HG03354 (cell line): ENCODE data around the gene CDC16.
"Not testable (repeated sequence)": the region's sequence is repeated elsewhere in the genome, so short reads cannot be mapped to it uniquely, and the experiment has no call there.

ENCODE experiments used
- ATAC-seq: cut with Tn5 transposase; IDR thresholded peaks from one replicate; pipeline ENCODE4 v1.9.1; 2021; ENCODE audit warnings: mild to moderate bottlenecking; ENCODE audit not compliant: unreplicated experiment, poor library complexity, severe bottlenecking

Gene CDC16, protein sequence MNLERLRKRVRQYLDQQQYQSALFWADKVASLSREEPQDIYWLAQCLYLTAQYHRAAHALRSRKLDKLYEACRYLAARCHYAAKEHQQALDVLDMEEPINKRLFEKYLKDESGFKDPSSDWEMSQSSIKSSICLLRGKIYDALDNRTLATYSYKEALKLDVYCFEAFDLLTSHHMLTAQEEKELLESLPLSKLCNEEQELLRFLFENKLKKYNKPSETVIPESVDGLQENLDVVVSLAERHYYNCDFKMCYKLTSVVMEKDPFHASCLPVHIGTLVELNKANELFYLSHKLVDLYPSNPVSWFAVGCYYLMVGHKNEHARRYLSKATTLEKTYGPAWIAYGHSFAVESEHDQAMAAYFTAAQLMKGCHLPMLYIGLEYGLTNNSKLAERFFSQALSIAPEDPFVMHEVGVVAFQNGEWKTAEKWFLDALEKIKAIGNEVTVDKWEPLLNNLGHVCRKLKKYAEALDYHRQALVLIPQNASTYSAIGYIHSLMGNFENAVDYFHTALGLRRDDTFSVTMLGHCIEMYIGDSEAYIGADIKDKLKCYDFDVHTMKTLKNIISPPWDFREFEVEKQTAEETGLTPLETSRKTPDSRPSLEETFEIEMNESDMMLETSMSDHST

DNA sequence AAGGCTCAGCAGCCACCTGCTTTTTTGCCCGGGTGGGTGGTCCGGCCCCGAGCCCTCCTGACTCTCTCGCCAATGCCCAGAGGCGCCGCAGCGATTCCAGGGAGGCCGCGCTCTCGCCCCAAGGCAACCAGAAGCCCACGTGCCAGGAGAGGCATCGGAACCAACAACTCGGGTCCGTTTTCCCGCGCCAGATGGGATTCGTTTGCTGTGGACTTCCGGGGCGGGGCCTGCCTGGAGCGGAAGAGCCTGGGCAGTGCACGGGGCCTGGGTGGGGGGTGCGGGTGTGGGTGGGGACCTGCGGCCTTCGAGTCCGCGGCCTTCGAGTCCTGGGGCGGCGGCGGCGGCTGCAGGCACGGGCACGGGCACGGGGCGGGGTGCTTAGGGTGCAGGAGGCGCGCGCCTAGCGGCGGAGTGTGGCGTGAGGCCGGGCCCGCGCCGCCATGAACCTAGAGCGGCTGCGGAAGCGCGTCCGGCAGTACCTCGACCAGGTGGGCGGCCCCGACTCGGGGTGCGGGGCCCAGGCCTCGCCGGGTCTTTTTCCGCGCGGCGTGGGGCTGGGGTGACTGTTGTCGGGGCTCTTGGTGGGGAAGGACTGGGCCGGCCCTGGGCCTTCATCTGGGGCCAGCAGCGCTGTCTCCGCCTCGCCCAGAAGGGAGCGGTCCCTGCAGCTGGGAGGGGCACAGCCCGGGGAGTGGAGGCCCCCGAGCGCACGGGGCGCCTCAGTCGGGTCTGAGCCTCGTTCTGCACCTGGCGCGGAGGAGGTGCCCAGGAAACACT, at the start of gene CDC16:
CDC16 (plus strand) TSS at position 253 of the 777 bp plus-strand sequence; CDS start at position 441, 188 bp downstream.
- peak; percentile 90 for ATAC-seq

DNA sequence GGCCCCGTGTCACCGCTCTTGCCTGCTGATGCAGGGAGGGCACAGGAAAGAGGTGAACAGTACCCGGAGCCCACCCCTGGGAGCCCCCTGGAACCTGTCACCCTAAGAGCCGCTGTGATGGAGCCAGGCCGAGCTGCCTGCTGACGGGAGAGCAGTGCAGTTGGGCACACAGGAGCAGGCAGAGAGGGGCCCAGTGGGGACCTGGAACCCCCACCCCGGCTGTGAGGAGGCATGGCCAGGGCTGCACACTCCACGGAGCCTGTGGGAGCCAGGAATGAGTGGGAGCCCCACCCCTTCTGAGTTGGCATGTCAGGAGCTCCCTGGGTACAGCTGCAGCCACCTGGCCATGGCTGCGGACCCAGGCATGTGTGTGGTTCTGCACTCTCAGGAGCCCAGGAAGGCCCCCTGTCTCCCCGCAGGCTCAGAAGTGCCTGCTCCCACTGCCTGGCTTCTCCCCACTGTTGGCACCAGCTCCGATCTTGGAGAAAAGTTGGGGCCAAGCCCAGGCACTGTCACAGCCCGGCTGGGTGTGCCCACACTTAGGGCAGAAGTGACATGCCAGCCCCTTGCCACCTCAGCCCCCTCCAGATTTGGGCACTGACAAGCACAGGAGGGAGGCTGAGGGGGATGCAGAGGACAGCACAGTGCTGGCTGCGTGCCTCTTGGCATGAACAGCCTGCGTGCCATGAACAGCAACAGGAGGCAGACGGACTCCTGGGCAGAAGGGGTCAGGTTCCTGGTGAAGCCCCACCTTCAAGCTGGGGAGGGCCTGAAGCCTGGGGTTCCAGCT, 49.3 kb upstream of the CDC16 start:
- no peak for ATAC-seq

DNA sequence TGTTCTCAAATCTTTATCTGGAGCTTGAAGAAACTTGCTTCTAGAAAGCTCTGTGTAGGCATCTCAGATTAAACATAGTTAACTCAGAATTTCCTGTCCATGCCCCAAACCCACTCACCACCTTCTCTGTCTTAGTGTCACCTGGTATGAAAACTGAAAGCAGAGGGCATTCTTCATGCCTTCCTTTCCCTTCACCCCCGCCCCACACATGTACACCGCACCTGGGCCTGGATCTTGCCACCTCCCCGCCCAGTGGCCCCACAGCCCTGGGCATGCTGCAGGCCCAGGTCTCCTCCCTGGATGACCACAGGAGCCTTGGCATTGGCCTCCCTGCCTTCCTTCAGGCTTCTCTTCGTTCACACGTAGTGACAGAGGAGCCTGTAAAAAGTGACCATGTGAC, 39.8 kb upstream of the CDC16 start:
- ATAC-seq: no peak

DNA sequence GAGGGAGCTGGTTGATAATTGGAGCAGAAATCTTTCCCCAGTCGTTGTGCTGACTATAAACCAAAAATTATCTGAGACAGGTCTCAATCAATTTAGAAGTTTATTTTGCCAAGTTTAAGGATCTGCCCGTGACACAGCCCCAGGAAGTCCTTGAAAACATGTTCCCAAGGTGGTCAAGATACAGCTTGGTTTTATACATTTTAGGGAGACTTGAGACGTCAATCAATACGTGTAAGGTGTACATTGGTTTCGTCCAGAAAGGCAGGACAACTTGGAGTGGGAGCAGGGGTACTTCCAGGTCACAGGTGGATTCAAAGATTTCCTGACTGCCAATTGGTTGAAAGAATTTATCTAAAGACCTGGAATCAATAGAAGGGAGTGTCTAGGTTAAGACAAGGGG, 38.1 kb upstream of the CDC16 start:
- ATAC-seq: no peak

DNA sequence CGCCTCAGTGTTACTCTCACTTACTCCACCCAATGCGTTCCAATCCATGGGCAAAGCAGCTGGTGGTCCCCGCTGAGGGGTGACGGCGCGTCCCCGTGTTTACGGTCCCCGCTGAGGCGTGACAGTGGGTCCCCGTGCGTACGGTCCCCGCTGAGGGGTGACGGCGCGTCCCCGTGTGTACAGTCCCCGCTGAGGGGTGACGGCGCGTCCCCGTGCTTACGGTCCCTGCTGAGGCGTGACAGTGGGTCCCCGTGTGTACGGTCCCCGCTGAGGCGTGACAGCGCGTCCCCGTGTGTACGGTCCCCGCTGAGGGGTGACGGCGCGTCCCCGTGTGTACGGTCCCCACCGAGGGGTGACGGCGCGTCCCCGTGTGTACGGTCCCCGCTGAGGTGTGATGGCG, 36.1 kb upstream of the CDC16 start:
- no peak for ATAC-seq

DNA sequence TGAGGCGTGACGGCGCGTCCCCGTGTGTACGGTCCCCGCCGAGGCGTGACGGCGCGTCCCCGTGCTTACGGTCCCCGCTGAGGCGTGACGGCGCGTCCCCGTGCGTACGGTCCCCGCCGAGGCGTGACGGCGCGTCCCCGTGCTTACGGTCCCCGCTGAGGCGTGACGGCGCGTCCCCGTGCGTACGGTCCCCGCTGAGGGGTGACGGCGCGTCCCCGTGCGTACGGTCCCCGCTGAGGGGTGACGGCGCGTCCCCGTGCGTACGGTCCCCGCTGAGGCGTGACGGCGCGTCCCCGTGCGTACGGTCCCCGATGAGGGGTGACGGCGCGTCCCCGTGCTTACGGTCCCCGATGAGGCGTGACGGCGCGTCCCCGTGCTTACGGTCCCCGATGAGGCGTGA, 35.2 kb upstream of the CDC16 start:
- not testable (repeated sequence) for ATAC-seq

DNA sequence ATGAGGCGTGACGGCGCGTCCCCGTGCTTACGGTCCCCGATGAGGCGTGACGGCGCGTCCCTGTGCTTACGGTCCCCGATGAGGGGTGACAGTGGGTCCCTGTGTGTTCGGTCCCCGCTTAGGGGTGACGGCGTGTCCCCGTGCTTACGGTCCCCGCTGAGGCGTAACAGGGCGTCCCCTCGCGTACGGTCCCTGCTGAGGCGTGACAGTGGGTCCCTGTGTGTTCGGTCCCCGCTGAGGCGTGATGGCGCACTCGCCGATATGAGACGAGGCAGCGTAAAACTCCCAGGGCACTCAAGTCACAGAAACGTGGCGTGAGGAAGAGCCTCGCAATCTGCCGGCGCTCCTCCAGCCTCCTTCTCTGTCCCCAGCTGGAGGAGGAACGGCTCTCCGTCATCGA, 34.7 kb upstream of the CDC16 start:
- ATAC-seq: no peak

DNA sequence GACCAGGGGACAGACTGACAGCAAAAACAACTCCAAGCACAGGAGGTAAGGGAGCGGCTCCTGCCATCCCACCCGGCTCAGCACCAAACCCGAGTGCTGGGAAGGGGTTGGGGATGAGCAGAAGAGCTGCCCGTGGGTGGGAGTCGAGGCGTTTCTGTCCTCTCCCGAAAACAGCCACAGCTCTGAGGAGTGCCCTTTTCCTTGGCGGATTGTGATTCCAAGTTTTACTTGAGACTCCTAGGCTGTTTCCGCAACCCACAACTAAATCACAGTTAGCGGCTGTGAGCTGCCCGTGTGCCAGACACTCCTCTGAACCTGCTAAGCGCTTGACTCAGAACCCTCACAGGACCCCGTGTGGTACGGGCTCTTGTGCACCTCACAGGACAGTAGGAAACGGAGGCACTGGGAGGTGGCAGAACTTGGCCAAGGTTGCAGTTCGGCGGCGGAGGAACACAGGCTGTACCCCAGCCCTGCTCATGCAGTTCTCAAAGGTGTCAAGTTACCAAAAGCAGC, 34.2 kb upstream of the CDC16 start:
- no peak for ATAC-seq

DNA sequence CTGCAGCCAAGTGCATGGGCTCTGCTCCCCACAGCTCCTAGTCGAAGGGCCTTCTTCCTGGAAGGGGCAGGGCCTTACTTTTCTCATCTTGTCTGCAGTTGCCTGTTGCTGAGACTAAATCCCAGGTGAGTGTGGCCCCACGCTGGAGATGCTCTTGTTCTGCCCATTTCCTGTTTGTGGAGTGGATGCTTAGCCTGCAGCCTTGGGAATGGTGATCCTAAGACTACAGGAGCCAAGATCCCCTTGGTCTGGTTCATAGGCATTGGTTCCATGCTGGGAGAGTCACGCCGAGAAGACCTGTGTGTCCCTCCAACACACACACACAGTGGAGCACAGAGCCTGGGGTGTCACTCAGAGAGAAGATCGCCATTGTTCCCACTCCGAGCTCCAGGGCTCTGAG, 32.1 kb upstream of the CDC16 start:
- ATAC-seq: no peak

DNA sequence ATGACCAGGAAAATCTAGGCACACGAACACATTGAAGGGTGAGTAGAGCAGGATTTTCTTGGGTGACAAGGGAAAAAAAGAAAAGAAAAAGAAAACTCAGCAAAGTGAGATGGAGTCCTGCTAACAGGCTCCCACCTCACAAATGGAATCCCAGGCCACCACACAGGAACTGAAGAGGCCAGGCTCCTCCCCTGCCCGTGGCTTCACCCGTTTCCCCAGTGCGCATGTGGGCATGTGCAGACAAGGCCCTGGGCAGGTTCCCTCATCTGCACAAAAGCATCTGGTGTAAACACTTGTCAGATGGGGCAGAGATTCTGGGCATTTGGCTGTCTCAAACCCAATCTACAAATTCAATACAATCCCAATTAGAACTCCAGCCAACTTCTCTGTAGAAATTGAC, 31.2 kb upstream of the CDC16 start:
- ATAC-seq: no peak

DNA sequence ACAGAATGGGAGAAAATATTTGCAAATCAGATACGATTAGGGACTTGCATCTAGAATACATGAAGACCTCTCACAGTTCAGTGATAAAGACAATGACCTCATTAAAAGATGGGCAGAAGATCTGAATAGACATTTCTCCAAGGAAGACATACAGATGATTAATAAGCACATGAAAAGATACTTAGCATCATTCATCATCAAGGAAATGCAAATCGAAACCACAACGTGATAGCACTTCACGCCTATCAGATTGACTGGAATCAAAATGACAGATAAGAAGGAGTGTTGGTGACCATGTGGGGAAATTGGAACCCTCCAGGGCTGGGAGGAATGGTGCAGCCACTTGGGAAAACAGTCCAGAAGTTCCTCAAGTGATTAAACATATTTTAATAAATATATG, 29.8 kb upstream of the CDC16 start:
- no peak for ATAC-seq

DNA sequence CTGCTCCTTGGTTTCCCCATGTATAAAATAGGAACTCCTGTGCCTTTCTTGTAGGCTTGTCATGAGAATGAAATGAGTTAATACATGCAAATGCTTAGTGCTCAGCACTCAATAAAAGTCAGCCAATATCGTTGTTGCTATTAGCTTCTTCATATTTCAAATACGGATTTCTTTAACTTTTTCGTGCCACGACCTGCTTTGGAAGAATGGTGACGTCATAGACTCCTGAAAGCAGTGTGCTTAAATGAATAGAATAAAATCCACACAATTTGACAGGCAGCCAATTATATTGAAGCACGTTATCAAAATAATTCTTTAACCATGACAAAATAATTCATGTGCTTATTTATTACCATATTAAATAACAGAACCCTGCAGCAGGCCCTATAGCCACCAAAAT, 26.6 kb upstream of the CDC16 start:
- ATAC-seq: no peak

DNA sequence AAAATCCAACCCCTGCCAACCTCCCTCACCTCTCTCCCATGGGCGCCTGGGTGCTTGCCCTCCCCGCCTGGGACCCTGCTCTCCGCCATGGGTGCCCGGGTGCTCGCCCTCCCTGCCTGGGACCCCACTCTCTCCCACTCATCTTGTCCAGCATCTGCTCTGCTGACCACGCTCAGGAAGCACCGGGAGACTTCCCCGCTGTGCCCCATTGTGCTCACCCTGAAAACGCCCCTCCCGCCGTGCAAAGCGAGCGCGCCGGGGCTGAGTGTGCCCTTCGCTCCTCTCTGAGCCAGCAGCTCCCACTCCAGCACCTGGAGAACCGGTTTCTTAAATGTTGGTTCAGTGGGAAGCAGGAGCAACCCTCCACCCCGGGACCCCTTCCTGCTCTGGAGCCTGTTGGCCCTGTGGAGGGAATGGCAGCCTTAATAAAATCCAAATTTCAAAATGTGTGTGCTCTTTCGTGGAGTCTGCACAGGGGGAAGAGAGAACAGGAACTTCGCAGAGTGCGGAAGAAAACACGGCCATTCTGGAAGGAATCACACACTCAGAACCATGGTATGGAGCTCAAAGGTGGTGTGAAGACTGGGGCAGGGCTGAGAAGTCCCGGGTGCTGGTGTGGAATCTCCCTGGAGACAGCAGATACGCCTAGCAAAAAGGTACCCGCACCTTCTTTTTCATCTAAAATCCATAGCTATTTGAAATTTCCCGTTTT, 23.1 kb upstream of the CDC16 start:
- ATAC-seq: no peak

DNA sequence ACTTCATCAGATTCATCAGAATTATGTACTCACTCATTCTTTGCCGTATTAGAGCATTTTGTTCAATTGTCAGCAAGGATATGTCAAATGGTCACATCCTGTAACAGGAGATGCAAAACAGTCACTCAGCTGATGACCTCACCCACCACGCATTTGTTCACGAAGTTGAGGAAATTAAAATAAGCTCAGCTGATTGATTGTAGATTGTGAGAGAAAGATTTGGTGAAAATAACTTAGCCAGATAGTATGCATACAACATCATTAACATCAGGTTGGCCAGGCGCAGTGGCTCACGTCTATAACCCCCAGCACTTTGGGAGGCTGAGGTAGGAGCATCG, 22.6 kb upstream of the CDC16 start:
- no peak for ATAC-seq

DNA sequence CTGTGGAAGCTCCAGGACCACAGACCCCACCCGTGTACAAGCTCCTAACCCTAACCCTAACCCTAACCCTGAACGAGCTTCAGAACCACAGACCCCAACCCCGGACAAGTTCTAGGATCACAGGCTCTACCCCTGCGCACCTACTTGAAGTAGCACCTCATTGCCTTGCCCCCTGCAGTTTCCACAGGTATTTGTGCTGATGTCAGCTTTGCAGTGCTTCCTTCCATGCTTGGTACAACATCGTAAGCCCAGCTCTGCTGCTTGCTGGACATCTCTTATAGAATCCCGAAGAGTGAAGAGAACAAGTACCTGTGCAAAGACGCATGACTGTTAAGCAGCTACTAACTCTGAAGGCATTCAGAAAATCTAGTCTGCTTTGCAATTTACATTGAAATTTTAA, 20.7 kb upstream of the CDC16 start:
- no peak for ATAC-seq

DNA sequence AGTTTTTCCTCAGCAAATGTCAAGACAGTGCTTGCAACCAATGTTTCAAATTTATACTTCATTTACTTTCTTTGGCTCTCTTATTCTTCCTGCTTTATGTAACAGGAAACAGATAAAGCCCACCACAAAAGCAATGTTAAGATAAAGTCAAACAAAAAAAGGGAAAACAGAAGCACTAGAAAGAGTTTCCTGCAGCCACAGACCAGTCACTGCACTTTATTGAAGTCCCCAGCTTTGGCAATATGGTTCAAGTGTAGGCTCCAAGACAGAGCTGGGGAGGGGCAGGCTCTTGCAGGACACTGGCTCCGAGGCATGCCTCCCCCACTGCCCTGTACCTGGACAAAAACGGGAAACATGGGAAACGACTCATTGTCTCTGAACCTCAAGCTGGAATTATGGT, 15.3 kb upstream of the CDC16 start:
- ATAC-seq: no peak

DNA sequence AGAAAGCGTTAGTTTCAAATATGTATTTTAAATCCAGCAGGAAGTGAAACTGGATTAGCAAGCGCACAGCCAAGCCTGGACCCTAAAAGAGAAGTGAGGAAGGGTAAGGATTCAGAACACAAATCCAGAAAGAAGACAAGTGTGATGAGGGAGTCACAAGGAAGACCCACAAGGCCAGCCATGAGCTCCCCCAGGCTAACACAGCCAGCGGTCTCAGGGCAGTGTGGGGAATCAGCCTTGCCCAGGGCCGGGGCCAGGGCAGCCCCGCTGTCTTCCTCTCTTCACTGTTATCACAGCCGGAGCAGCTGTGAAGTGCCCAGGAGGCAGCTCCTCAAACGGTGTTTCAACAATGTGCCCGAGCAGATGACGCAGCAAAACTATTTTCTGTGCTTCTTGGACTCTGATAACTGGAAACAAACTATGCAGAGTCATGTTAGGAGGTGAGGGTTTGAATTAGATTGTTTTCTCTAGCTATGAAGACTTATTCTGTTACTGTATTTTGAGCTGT, 12.2 kb upstream of the CDC16 start:
- ATAC-seq: peak; percentile 48

DNA sequence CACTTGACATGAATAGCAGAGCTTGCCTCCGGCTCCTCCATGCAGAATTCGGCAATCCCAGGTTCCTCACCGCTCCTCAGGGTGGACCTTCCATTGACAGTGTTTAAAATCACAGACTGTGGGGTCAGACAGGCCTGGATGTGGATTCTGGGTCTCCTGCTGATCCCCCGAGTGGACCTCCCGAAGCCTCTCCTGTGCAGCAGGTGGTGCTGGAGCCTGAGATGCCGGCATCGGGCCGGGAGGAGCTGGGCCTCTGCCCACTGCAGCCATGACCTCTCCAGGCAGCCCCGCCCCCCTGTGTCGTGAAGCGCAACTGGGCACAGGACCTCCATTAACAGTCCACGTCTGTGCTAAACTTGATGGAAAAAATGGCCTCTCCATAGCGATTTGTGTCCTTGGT, 10.5 kb upstream of the CDC16 start:
- ATAC-seq: no peak

DNA sequence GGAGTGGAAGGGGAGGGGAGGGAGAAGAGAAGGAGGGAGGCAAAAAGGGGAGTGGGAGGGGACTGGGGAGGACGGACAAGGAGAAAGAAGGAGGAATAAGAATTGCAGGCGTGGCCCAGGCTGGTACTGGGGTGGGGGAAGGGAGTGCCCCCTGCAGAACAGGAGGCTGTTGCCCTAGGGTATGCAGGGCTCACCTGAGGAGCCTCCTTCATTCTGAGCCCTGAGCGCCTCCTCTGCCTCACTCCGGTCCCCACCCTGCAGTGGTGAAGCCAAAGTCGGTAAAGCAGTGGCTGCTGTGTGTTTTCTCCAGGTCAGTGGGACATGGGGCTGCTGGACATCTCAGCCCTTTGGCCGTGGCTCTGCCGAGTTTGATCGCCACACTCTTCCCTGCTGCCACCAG, 9.1 kb upstream of the CDC16 start:
- no peak for ATAC-seq
